Measurements from ENCODE around the gene FKBP2.

The FKBP2 gene

DNA sequence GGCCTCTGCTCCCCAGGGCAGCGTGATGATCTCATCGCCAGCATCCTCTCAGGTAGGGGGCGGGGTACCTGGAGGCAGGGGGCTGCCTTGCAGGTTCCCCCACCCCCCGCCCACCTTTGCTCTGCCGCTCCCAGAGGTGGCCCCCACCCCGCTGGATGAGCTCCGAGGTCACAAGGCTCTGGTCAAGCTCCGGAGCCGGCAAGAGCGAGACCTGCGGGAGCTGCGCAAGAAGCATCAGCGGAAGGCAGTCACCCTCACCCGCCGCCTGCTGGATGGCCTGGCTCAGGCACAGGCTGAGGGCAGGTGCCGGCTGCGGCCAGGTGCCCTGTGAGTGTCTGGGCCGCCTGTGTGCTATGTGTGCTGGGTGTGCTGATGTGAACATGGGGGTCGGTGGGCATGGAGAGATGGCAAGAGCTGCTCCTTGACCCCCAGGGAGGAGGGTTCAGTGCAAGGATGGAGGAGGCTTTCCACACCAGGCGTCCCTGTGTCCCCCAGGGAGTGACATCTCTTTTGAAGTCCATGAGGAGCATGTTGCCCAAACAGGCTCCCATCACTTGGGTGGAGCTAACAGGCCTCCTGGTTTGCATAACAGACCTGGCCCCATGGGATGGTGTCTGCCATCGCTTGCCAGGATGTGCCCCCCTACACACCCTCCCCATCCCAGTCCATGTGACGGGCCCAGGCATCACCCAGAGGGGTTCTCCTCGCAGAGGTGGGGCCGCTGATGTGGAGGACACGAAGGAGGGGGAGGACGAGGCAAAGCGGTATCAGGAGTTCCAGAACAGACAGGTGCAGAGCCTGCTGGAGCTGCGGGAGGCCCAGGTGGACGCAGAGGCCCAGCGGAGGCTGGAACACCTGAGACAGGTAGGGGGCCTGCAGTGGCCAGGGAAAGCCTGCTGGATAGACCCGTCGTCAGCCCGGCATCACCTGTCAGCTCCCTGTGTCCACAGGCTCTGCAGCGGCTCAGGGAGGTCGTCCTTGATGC lies 24.6 kb downstream of the FKBP2 start:
- DNase-seq, result no peak

GRCh38 chr11:64266339-64266738 lies 25.4 kb downstream of the FKBP2 start:
- no peak for DNase-seq

DNA sequence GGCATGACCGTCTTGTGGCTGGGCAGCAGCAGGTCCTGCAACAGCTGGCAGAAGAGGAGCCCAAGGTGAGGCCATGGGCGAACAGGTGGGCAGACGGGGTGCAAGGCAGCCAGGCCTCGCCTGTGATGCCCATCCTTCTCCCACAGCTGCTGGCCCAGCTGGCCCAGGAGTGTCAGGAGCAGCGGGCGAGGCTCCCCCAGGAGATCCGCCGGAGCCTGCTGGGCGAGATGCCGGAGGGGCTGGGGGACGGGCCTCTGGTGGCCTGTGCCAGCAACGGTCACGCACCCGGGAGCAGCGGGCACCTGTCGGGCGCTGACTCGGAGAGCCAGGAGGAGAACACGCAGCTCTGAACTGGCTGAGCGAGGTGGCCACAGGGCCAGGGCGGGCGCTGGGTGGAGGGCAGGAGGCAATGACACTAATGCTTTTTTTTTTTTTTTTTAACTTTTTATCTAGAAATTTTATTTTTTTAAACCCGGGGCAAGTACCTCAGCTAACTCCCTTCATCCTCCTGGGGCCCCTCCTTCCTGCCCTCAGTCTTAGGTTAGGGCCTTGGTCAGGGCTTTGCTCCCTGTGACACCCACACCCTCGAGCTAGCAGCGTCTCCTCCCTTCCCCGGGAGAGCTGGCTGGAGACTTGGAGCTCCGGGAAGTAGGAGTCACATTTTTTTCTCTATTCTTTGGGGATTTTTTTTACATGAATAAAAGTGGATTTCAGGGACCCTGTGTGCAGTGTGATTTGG lies 26.5 kb downstream of the FKBP2 start:
- no peak for DNase-seq

- DNase-seq, result peak; percentile 68
Measured at GRCh38 chr11:64268025-64268892, 27.4 kb downstream of the FKBP2 start.

- DNase-seq, result peak; percentile 69
Measured at GRCh38 chr11:64268893-64269539, 28.1 kb downstream of the FKBP2 start.

- peak; percentile 100 for DNase-seq
Measured at GRCh38 chr11:64269540-64270220, 28.8 kb downstream of the FKBP2 start.

- DNase-seq, result no peak
Measured at GRCh38 chr11:64275031-64275800, 34.3 kb downstream of the FKBP2 start.

DNA sequence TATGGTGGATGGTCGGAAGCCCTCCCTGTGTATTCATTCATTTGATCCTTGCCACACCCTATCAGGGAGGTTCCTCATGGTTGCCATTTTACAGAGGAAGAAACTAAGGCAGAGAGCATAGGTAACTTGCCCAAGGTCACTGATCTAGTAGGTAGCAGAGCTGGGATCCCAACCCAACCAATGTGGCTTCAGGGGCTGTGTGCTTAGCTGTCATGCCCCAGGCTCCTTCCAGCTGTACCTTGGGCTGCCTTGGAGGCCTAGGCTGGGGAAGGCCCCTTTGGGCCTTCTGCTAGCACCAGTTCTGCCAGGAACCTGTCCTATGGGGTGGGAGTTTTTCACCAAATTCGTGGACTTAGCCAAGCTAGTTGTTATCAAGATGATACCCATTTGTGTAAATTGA lies 34.9 kb downstream of the FKBP2 start:
- DNase-seq, result no peak

DNA sequence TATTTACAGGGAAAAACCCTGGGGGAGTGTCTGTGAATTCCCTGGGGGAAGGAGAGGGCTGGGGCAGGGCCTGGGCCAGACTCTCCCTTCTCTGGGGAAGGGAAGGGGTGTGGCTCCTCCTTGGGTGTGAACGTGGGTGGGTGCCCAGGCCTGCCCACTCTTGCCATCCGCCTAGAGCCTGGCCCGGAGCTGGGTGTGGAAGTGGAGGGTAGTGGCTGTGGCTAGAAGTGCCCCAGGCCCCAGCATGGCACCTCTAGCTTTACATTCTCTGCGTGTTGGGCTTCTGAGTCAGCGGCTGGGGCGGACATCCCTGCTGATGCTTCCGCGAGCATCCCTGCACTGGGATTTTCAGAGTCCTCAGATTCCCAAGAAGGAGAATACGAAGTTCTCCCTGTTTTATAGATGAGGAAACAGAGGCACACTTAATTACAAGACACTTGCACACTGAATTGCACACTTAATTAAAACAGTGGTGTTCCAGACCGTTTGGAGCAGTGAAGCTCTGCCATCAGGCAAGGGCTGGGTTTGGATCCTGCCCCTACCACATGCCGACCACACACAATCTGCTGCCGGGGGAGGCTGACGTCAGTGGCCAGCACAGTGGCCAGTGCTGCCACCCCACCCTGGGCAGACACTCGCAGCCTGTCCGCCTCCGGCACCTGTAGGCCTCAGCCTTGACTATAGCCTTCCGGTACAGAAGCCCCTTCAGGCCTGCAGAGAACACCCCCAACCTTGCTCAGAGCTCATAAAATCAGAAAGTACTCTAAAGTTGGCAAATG lies 35.9 kb downstream of the FKBP2 start:
- DNase-seq, result no peak

GRCh38 chr11:64278576-64279190 lies 37.8 kb downstream of the FKBP2 start:
- no peak for DNase-seq

DNA sequence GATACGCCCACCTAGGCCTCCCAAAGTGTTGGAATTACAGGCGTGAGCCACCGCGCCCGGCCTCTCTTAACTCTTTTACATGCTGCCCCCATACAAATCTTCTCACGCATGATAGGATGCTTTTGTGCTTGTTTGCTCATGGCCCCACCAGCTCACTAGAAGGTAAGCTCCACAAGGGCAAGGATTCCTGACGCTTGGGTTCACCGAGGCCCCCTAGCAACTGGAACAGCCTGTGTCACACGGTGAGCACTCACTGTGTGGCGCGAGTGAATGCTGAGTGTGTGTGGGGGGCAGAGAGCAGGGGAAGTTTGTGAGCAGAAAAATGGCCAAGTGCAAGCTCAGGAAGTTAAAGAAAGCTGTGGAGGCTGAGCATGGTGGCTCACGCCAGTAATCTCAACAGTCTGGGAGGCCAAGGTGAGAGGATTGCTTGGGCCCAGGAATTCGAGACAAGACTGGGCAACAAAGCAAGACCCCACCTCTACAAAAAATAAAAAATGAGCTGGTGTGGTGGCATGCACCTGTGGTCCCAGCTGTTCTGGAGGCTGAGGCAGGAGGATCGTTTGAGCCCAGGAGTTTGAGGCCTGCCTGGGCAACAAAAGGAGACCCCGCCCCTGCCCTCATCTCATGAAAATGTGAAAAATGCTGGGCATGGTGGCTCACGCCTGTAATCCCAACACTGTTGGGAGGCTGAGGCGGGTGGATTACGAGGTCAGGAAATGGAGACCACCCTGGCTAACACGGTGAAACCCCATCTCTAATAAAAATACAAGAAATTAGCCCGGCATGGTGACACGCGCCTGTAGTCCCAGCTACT lies 41.3 kb downstream of the FKBP2 start:
- DNase-seq, result no peak

GRCh38 chr11:64283092-64283491 lies 42.2 kb downstream of the FKBP2 start:
- no peak for DNase-seq

DNA sequence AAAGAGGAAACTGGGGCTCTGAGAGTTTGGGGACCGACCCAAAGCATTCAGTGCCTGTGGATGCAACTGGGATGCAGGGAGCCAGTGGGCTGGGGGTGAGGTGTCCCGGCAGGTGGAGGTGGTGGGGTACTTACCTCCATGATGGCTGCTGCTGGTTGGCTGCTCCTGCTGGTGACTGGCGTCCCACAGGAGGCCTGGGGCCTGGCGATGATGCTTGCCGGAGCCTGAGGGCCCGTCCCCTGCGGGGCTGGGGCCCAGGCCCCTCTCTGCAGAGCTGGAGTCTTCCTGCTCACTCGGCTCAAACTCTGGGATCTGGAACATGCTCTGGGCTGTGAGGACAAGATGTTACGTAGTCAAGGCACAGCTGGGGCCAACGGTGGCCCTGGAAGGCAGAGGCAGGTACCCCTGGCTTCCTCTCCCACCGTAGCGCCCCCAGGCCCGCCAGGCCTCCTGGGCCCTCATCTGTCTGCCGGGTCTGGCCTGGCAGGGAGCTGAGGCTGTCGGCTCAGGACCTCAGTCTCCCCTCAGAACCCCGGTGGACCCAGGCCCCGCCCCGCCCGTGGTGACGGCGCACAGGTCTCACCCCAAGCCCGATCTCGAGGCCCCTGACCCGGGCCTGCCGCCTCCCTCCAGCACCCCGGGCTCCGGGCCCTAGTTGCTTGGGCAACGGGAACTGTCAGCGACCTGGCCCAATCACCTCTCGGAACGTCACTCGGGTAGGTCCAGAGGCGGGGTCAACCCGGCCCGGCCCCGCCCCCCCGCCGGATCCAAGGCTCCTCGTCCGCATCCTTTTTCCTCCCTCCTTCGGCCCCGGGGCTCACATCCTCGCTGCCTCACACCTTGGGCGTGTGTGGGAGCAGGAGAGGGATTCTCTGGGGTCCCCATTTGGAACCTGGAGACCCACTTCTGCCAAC lies 43.4 kb downstream of the FKBP2 start, which contains the start of gene BAD:
Gene BAD, minus strand, starts transcription at position 618 of the 914 bp plus-strand sequence. Its CDS starts 297 bp downstream, at position 321.
- DNase-seq, result peak; percentile 88

- DNase-seq, result peak; percentile 57
Measured at GRCh38 chr11:64284962-64285884, 44.3 kb downstream of the FKBP2 start, which contains the start of gene GPR137. Gene GPR137, plus strand, starts transcription at chr11:64285848. Its CDS starts 677 bp downstream, at chr11:64286525.

- DNase-seq, result peak; percentile 1
Measured at GRCh38 chr11:64285885-64286800, 45.2 kb downstream of the FKBP2 start.
